DND-41 (cell line): ENCODE data around the gene ZNF586.
A peak's percentile ranks its signal among the peaks of the same experiment; 100 is the strongest.

Source experiments
- ATAC-seq: fragments of 200-7000 bp; cut with Tn5 transposase; 3 replicates; pipeline ENCODE4 v1.9.1; 2021; ENCODE audit warnings: low read depth; ENCODE audit not compliant: insufficient read depth
- DNase-seq: peaks from one replicate; pipeline ENCODE4 v3.0.0-alpha.2; 2020
- H2AFZ ChIP-seq: 2 replicates; pipeline ENCODE4 v1.6.0; 2012; ENCODE audit warnings: low read depth, low read length
- H3K27ac ChIP-seq: 2 replicates; pipeline ENCODE4 v1.5.1; 2012; ENCODE audit warnings: low read length, inconsistent platforms
- H3K27me3 ChIP-seq: fragments of 200-600 bp; sonication (generic); 2 replicates; pipeline ENCODE4 v1.6.0; 2012; ENCODE audit warnings: low read length, mild to moderate bottlenecking, inconsistent platforms; ENCODE audit not compliant: insufficient read depth, poor library complexity
- H3K36me3 ChIP-seq: 2 replicates; pipeline ENCODE4 v1.5.1; 2012; ENCODE audit warnings: low read length, inconsistent platforms; ENCODE audit not compliant: insufficient read depth
- H3K4me1 ChIP-seq: 2 replicates; pipeline ENCODE4 v1.5.1; 2012; ENCODE audit warnings: mild to moderate bottlenecking, low read length; ENCODE audit not compliant: insufficient read depth
- H3K4me2 ChIP-seq: 2 replicates; pipeline ENCODE4 v1.6.0; 2012; ENCODE audit warnings: mild to moderate bottlenecking, moderate library complexity, low read length, inconsistent platforms; ENCODE audit not compliant: insufficient read depth
- H3K4me3 ChIP-seq, 2 experiments: fragments of 200-600 bp in 1 of 2; shearing (Covaris generic) in 1 of 2; 2 replicates each; pipeline ENCODE4 v1.5.1; 2012 to 2016; ENCODE audit warnings: inconsistent platforms in 2 of 2, low read length in 2 of 2, mild to moderate bottlenecking in 2 of 2, low read depth in 1 of 2, moderate library complexity in 1 of 2
- H3K79me2 ChIP-seq: 2 replicates; pipeline ENCODE4 v1.6.0; 2012; ENCODE audit warnings: low read length, inconsistent platforms; ENCODE audit not compliant: insufficient read depth
- H3K9ac ChIP-seq: 2 replicates; pipeline ENCODE4 v1.6.0; 2012; ENCODE audit warnings: low read depth, mild to moderate bottlenecking, inconsistent platforms, low read length, moderate library complexity
- H3K9me3 ChIP-seq: 2 replicates; pipeline ENCODE4 v1.5.1; 2012; ENCODE audit warnings: low read length, moderate library complexity, mild to moderate bottlenecking, inconsistent platforms; ENCODE audit not compliant: insufficient read depth, severe bottlenecking
- H4K20me1 ChIP-seq: 2 replicates; pipeline ENCODE4 v1.6.0; 2012; ENCODE audit warnings: low read length; ENCODE audit not compliant: insufficient read depth
- CTCF ChIP-seq: IDR thresholded peaks from 2 replicates; pipeline ENCODE4 v1.5.1; 2012; ENCODE audit warnings: borderline replicate concordance, low read length, moderate library complexity, mild to moderate bottlenecking; ENCODE audit not compliant: poor library complexity, severe bottlenecking; ENCODE audit errors: extremely low read depth
- EZH2 ChIP-seq: IDR thresholded peaks from 3 replicates; pipeline ENCODE4 v1.6.1; 2012; ENCODE audit warnings: borderline replicate concordance, low read depth, mild to moderate bottlenecking, moderate library complexity, low read length, inconsistent platforms; ENCODE audit not compliant: severe bottlenecking

ZNF586 gene

GRCh38 chr19:57817976-57818375 lies 48.5 kb downstream of the ZNF586 start:
- H3K4me3 ChIP-seq: no peak overlapping the region
- DNase-seq (no peak), ATAC-seq (no peak)
- TF ChIP-seq EZH2 (no peak), CTCF (no peak)
- H3K27me3 ChIP-seq: no peaks in the 10 kb centered on the region
- peaks cover 18% of the 10 kb centered on the region for H3K36me3 ChIP-seq
- H2AFZ ChIP-seq: no peak overlapping the region
- no peak overlapping the region for H3K9ac ChIP-seq
- H3K4me1 ChIP-seq: peaks cover 44% of the 10 kb centered on the region
- no peaks in the 10 kb centered on the region for H3K9me3 ChIP-seq
- peaks cover 63% of the 10 kb centered on the region for H3K79me2 ChIP-seq
- peaks cover 14% of the 10 kb centered on the region; the same call in 1 of the 2 replicates for H4K20me1 ChIP-seq
- no peak overlapping the region for H3K27ac ChIP-seq
- no peak overlapping the region for H3K4me2 ChIP-seq

GRCh38 chr19:57818378-57818777 lies 48.9 kb downstream of the ZNF586 start:
- Histone ChIP-seq H3K4me3 (peak overlapping the region in 1 of 2 experiments; percentile 95; a peak in 2 of 4 replicates), H3K27ac (0 out of 2 replicates have a peak overlapping the region, but pooled peaks have one; percentile 85)

GRCh38 chr19:57819475-57820148 lies 50.1 kb downstream of the ZNF586 start:
- peak overlapping the region; percentile 89 to 95 for H3K4me3 ChIP-seq
- no peaks in the 10 kb centered on the region for H3K27me3 ChIP-seq
- peaks cover 31% of the 10 kb centered on the region for H3K4me1 ChIP-seq
- H3K9me3 ChIP-seq: no peaks in the 10 kb centered on the region
- peak; percentile 92 for ATAC-seq
- peak overlapping the region; percentile 72 for H3K4me2 ChIP-seq
- peak overlapping the region; percentile 92 for H3K9ac ChIP-seq
- TF ChIP-seq EZH2: no peak
- TF ChIP-seq CTCF: peak; percentile 39
- peaks cover 66% of the 10 kb centered on the region for H3K79me2 ChIP-seq
- peak overlapping the region; percentile 96 for H2AFZ ChIP-seq
- DNase-seq: peak; percentile 89
- peak overlapping the region; percentile 85 for H3K27ac ChIP-seq
- peaks cover 31% of the 10 kb centered on the region for H3K36me3 ChIP-seq
- H4K20me1 ChIP-seq: peaks cover 17% of the 10 kb centered on the region; the same call in 1 of the 2 replicates

More at GRCh38 chr19:57818378-57818777, 48.9 kb downstream of the ZNF586 start:
- DNase-seq: no peak
- no peaks in the 10 kb centered on the region for H3K27me3 ChIP-seq
- H3K9ac ChIP-seq: peak overlapping the region; percentile 92; the same call in 1 of the 2 replicates
- ATAC-seq: no peak
- H3K9me3 ChIP-seq: no peaks in the 10 kb centered on the region
- peak overlapping the region; percentile 72 for H3K4me2 ChIP-seq
- peaks cover 16% of the 10 kb centered on the region; the same call in 1 of the 2 replicates for H4K20me1 ChIP-seq
- TF ChIP-seq EZH2 (no peak), CTCF (no peak)
- peaks cover 20% of the 10 kb centered on the region for H3K36me3 ChIP-seq
- peak overlapping the region; percentile 96; the same call in 1 of the 2 replicates for H2AFZ ChIP-seq
- H3K4me1 ChIP-seq: peaks cover 41% of the 10 kb centered on the region
- peaks cover 66% of the 10 kb centered on the region for H3K79me2 ChIP-seq
